Nephron progenitor cell (in vitro differentiated cells): ENCODE measurements around the gene ARHGEF11.

Source experiments
- DNase-seq: peaks from one replicate; pipeline ENCODE4 v3.0.0; 2021
- H3K27ac Mint-ChIP-seq: 2 replicates; pipeline ENCODE4 v1.8.0; 2021; ENCODE audit warnings: mild to moderate bottlenecking, moderate library complexity, mixed read lengths
- H3K27me3 Mint-ChIP-seq: 2 replicates; pipeline ENCODE4 v1.8.0; 2021; ENCODE audit warnings: mild to moderate bottlenecking, low read depth, mixed read lengths; ENCODE audit not compliant: poor library complexity
- H3K36me3 Mint-ChIP-seq: 2 replicates; pipeline ENCODE4 v1.8.0; 2021; ENCODE audit warnings: low read depth, mixed read lengths
- H3K4me1 Mint-ChIP-seq: 2 replicates; pipeline ENCODE4 v1.8.0; 2021; ENCODE audit warnings: mixed read lengths
- H3K4me3 Mint-ChIP-seq: 2 replicates; pipeline ENCODE4 v1.8.0; 2021; ENCODE audit warnings: mild to moderate bottlenecking, moderate library complexity, mixed read lengths
- H3K9me3 Mint-ChIP-seq: 2 replicates; pipeline ENCODE4 v1.8.0; 2021; ENCODE audit warnings: mild to moderate bottlenecking, moderate library complexity, mixed read lengths
- CTCF ChIP-seq: fragments of 200-600 bp; sonication (generic); IDR thresholded peaks from 2 replicates; pipeline ENCODE4 v1.5.0; 2021; ENCODE audit warnings: antibody characterized with exemption

Gene ARHGEF11

GRCh38 chr1:157045250-157046218 lies at the start of gene ARHGEF11:
Gene ARHGEF11, minus strand, starts transcription at chr1:157045742. Its CDS starts 1,412 bp downstream, at chr1:157044330.
- Mint-ChIP-seq H3K27ac (peak within 1 kb of the TSS; percentile 100), H3K4me1 (peaks cover 52% of the 10 kb centered on the region), H3K4me3 (peak within 1 kb of the TSS; percentile 99), H3K9me3 (no peaks in the 10 kb centered on the region), H3K36me3 (peaks cover 3% of the 10 kb centered on the region), H3K27me3 (peaks cover 5% of the 10 kb centered on the region)
- peak; percentile 94 for DNase-seq
- TF ChIP-seq CTCF, result no peak

GRCh38 chr1:157095091-157095490 lies 49.5 kb upstream of the ARHGEF11 start:
- no peak for TF ChIP-seq CTCF
- H3K4me3 Mint-ChIP-seq, result no peak overlapping the region
- H3K9me3 Mint-ChIP-seq, result no peaks in the 10 kb centered on the region

GRCh38 chr1:157092831-157093230 lies 47.3 kb upstream of the ARHGEF11 start:
- Mint-ChIP-seq H3K4me3 (no peak overlapping the region), H3K9me3 (no peaks in the 10 kb centered on the region), H3K4me1 (peaks cover 7% of the 10 kb centered on the region), H3K27ac (no peak overlapping the region), H3K36me3 (no peaks in the 10 kb centered on the region), H3K27me3 (peaks cover 14% of the 10 kb centered on the region)
- no peak for DNase-seq
- no peak for TF ChIP-seq CTCF

More at GRCh38 chr1:157095091-157095490, 49.5 kb upstream of the ARHGEF11 start:
- DNase-seq, result no peak
- peaks cover 7% of the 10 kb centered on the region for H3K4me1 Mint-ChIP-seq
- no peaks in the 10 kb centered on the region for H3K36me3 Mint-ChIP-seq
- H3K27ac Mint-ChIP-seq, result no peak overlapping the region
- peaks cover 11% of the 10 kb centered on the region for H3K27me3 Mint-ChIP-seq

- no peak for TF ChIP-seq CTCF
- no peak overlapping the region for H3K27ac Mint-ChIP-seq
- H3K36me3 Mint-ChIP-seq, result no peaks in the 10 kb centered on the region
- no peak overlapping the region for H3K4me3 Mint-ChIP-seq
- DNase-seq, result no peak
- H3K4me1 Mint-ChIP-seq, result peaks cover 7% of the 10 kb centered on the region
- peaks cover 17% of the 10 kb centered on the region for H3K27me3 Mint-ChIP-seq
- H3K9me3 Mint-ChIP-seq, result no peaks in the 10 kb centered on the region
Measured at GRCh38 chr1:157091668-157092273, 46.2 kb upstream of the ARHGEF11 start.

- no peak for TF ChIP-seq CTCF
- H3K27ac Mint-ChIP-seq, result no peak overlapping the region
- peaks cover 7% of the 10 kb centered on the region for H3K4me1 Mint-ChIP-seq
- no peaks in the 10 kb centered on the region for H3K9me3 Mint-ChIP-seq
- no peak for DNase-seq
- H3K27me3 Mint-ChIP-seq, result peaks cover 13% of the 10 kb centered on the region
- no peak overlapping the region for H3K4me3 Mint-ChIP-seq
- no peaks in the 10 kb centered on the region for H3K36me3 Mint-ChIP-seq
Measured at GRCh38 chr1:157091186-157091585, 45.6 kb upstream of the ARHGEF11 start.
